Medulla oblongata (tissue), 1 donor: ENCODE results near the gene GAST.

Experiments
- DNase-seq: peaks from one replicate; pipeline ENCODE4 v3.0.0-alpha.2; 2015; ENCODE audit errors: extremely low spot score

The GAST gene

GRCh38 chr17:41739661-41740352 is 27.7 kb downstream of the GAST start:
- no peak for DNase-seq

GRCh38 chr17:41740506-41740905 is 28.4 kb downstream of the GAST start:
- DNase-seq = no peak

- DNase-seq = no peak
These were observed 29.6 kb downstream of the GAST start for GRCh38 chr17:41741709-41742108.

GRCh38 chr17:41748275-41748674 is 36.1 kb downstream of the GAST start:
- no peak for DNase-seq

- no peak for DNase-seq
These were observed 38.7 kb downstream of the GAST start for GRCh38 chr17:41750862-41751261.

GRCh38 chr17:41751288-41751687 is 39.2 kb downstream of the GAST start:
- no peak for DNase-seq

GRCh38 chr17:41754066-41754465 is 41.9 kb downstream of the GAST start:
- no peak for DNase-seq

GRCh38 chr17:41758601-41759000 is 46.5 kb downstream of the GAST start:
- DNase-seq = no peak

- DNase-seq = no peak
These were observed 48.7 kb downstream of the GAST start for GRCh38 chr17:41760878-41761277.

- DNase-seq = no peak
These were observed 50.3 kb downstream of the GAST start for GRCh38 chr17:41762391-41762790.

GRCh38 chr17:41762841-41763240 is 50.7 kb downstream of the GAST start:
- DNase-seq = no peak

- no peak for DNase-seq
These were observed 51.2 kb downstream of the GAST start for GRCh38 chr17:41763327-41763726.
